GM13977 (cell line): Measurements from ENCODE around the gene HOTAIR.

ENCODE experiments used
- DNase-seq: peaks from one replicate; pipeline ENCODE4 v3.0.0; 2012; ENCODE audit warnings: low spot score
- in situ Hi-C: fragments of 300-500 bp; cut with MboI; formaldehyde crosslinking; loops from one replicate; pipeline ENCODE4 v1.12.0; 2022; ENCODE audit warnings: low sequenced_read_pairs, low pct_unique_long_range_greater_than_20kb, mixed read lengths, inconsistent platforms; ENCODE audit not compliant: unreplicated experiment
- TF ChIP-seq, protein P1 (sequence below): IDR thresholded peaks from 2 replicates; pipeline ENCODE4 v1.5.1; 2012; ENCODE audit warnings: mild to moderate bottlenecking, control low read depth; ENCODE audit not compliant: insufficient read depth; ENCODE audit errors: extremely low read depth, missing control alignments

HOTAIR gene

DNA sequence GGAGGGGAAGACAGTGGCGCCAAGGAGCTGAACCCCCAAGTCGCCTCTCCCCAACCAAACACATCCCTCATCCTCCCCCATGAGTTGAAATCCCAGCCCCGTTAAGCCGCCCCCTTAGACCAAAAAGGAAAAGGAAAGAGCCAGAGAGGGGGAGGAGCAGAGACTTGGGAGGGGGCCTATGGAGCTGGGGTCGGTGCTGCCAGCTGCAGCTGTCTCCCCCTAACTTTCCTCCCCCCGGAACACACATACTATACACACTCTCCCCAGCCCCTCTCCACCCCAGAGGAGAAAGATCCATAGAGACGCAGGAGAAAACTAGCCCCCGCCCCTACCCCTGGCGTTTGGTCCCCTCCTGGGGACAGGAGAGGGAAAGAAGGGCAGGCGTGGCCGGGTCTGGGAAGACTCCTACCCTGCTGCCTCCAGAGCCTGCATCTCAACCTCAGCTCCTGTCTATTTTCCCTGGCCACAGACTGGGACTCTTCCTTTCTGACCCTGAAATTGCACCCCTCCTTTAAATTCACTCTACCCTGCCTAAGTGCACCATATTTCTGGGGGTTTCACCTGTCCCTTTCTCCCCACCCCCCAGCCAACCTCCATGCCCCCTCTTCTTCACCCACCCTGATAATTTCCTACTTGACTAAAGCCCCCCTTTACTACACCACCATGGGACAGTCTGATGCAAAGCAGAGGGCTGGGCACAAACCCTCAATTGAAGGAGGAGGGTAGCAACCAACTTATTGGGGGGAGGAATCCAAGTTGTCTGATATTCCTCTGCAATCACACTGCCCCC is 23.6 kb upstream of the HOTAIR start:
- in situ Hi-C loops: no loop called here
- TF ChIP-seq, protein P1, sequence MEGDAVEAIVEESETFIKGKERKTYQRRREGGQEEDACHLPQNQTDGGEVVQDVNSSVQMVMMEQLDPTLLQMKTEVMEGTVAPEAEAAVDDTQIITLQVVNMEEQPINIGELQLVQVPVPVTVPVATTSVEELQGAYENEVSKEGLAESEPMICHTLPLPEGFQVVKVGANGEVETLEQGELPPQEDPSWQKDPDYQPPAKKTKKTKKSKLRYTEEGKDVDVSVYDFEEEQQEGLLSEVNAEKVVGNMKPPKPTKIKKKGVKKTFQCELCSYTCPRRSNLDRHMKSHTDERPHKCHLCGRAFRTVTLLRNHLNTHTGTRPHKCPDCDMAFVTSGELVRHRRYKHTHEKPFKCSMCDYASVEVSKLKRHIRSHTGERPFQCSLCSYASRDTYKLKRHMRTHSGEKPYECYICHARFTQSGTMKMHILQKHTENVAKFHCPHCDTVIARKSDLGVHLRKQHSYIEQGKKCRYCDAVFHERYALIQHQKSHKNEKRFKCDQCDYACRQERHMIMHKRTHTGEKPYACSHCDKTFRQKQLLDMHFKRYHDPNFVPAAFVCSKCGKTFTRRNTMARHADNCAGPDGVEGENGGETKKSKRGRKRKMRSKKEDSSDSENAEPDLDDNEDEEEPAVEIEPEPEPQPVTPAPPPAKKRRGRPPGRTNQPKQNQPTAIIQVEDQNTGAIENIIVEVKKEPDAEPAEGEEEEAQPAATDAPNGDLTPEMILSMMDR: no peak
- no peak for DNase-seq

DNA sequence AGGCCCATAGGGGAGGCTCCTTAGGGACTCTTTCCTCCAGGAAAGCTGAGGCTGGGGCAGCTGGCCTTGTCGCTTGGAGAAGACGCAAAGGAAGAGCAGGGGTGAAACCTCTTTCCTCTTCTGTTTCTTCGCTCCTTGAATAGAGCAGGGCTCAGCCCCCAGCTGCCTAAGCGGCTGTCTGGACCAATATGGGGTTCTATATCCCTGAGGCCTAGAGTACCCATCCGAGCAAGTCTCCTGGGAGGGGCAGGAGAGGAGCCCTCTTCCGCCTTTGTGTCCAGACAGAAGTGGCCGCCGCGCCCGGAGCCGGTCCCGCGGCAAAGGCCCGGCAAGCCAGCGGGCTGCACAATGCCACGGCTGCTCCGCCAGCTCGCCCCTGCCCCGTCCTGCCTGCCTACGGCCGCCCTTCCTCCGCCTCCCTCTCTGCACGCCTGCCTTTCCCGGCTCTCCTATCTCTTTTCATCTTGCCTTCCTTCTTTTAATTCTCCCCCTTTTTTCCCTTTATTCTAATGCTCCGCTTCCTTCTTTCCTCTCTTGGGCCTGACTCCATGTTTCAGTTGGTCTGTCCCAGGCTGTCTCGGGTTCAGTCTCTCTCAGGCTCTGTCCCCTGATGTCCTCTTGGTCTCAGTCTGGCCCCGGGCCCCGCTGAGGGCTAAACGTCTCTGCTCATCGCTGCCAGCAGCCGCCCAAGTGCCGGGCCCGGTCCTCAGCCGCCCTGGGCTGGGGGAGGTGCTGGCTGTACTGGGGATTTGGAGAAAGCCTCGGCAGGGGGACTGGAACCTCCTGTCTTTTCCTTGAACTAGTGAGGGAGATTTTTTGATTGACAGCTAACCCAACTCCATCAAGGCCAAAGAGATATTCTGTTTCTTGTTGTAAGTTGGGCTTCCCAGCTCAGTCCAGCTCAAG is 22.7 kb upstream of the HOTAIR start:
- TF ChIP-seq, protein P1: no peak
- in situ Hi-C loops: no loop called here
- DNase-seq: no peak

DNA sequence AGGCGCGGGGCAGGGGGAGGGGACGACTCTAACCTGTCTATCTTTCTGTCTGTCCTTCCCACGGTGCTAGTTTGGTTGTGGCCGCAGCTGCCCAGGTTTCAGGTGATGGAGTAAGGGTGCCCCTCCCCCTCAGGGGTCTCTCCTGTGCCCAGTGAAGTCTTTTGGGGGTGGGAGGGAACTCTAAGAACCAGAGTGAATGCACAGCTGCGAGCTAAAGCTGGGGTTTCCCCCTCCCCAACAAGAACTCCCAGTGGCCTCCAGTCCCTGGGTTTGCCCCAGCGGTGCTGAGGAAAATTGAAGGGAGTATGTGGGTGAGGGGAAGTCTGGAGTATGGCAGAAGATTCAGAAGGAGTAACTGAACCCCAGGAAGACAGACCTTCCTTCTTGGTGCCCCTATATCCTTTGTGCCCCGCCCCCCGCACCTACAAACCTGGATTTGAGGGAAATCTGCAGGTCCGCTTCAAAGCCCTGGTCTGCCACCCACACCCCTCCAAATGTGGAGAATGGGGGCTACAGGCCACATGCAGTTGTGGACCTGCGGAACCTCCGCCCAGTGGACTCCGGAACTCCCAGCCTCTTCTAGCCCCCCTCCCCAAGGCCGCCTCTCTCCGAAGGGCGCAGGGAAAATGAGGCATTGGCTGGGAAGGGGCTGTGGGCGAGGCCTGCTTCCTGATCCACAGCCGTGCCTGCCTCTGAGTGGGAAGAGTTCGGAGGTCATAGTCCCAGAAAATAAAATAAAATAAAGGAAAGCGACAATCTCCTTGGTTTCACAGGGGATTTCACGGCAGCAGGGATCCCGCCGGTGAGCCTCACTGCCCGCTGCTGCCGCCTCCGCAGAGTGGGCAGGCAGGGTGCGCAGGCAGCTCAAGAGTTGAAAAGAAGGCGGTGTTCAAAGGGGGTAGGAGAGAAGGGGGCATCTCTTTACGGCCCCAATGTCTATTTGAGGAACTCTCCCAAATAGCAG is 21.8 kb upstream of the HOTAIR start:
- in situ Hi-C loops: no loop called here
- DNase-seq: peak; percentile 69
- TF ChIP-seq, protein P1: no peak

DNA sequence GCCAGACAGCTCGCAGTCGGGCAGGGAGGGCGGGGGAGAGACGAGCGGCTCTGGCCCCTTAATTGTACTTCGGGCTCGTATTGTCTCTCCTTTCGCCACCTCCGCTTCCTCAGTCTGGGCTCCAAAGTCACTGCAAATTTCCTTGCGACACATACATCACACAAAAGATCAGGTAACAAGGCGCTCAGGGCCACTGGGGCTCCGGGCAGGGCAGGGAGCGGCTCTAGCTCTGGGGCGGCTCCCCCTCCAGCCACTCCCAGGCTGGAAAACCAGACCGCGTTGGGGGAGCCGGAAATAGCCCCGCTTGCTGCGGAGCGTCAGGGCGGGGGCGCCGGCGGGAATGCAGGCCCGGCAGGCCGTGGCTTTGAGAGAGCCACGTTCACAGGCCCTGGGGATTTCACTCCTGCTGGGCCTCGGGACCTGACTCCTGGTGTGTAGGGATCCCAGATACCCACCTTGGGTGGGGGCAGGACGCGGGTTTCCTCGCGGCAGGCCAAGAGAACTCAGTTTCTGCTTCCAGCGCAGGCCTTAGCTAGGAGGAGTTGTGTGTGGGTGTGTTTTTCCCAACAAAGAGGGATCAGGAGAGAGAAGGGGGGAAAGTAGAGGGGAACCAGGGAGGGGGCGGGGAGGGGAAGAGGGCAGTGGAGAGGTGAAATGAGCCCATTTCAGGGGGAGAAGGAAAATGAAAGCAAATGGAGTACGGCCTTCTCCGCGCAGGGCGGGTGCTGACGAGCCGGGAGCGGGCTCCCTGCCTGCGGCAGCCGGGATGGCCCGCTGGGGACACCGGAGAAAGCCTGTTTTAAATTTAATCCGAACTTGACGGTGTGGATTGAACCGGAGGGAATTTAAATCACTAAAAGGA is 20.9 kb upstream of the HOTAIR start:
- no peak for DNase-seq
- TF ChIP-seq, protein P1: no peak
- in situ Hi-C loops: no loop called here

DNA sequence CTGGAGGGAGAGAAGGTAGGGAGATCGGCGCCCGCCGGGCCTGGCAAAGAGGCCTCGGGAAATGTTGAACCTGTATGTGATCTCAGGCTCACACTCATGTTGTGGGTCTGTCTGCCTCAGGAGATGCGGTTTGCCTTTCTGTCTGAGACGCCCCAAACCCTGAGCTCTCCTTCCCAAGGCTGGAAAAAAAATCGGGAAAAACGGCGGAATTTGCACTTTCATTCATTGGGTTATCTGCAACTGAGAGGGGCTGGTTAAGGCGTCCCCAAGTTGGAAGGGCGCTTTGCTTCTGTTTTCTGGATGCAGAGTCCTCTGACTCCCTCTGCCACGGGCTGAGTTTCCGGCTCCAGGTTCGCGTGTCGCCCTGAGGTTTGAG is 20.2 kb upstream of the HOTAIR start:
- in situ Hi-C loops: no loop called here
- TF ChIP-seq, protein P1: no peak
- no peak for DNase-seq
